Hematopoietic multipotent progenitor cell treated with erythropoietin and hydrocortisone succinate and interleukin-3 and kit ligand, for 4 days (in vitro differentiated cells): ENCODE measurements around the gene FBXW11.

Source experiments
- DNase-seq: peaks from one replicate; pipeline ENCODE4 v3.0.0-alpha.2; 2015

The FBXW11 gene

GRCh38 chr5:171839112-171839511, 167.3 kb downstream of the FBXW11 start:
- peak; percentile 37 for DNase-seq

DNA sequence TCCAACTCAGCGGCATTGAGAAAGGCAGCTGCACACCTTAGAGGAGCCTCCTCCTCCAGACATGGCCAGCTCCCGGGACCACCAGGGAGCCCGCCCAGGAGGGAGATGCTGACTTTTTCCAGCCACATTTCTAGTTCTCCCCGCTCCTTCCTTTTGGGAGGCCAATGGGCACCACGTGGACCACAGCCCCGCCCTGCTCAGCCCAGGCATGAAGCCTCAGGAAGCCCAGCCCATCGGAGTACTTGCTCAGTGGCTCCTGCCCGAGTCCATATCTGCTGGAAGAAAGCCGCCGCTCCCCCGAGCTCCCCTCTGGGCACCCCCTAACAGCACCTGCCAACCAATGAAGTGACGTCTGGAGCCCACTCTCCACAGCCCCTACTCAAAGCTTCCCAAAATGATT, 168.4 kb downstream of the FBXW11 start:
- no peak for DNase-seq

GRCh38 chr5:171837522-171837921, 168.9 kb downstream of the FBXW11 start:
- no peak for DNase-seq

GRCh38 chr5:171835066-171835465, 171.4 kb downstream of the FBXW11 start:
- no peak for DNase-seq

DNA sequence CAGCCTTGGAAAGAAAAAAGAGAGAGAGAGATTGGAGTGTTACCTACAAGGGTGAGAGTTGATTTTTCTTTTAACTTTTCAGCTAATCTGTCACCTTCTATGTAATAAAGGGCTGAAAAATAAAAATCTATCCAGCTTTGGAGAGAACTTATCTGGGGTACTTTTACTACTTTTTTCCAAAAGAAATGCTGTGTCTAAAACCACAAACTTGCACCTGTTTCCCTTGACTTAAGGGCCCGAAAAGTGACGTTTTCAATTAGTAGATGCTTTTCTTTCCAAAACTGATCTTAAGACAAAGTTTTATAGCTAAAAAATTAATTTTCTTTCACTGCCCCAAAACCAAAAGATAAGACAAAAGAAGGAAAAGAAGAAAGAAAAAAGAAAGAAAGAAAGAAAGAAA, 172.0 kb downstream of the FBXW11 start:
- DNase-seq: no peak

DNA sequence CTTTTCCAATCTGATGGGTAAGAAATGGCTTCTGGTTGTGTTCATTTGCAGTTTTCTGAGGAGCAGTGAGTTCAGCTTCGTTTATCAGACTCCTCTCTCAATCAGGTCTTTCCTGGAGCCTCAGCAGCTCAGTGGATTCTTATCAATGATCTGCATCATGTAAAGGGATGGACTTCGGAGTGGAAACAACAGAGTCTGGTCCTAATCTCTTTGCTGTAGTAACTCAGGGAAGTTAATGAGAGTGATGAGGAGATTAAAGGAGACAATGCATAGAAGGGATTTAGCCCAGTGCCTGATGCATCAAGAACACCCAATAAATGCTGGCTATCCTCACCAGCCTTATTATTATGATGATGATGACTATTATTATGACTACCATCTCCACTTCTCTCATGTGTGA, 173.7 kb downstream of the FBXW11 start:
- no peak for DNase-seq

- no peak for DNase-seq
These were observed 175.8 kb downstream of the FBXW11 start for GRCh38 chr5:171830686-171831085.

GRCh38 chr5:171827162-171827561, 179.3 kb downstream of the FBXW11 start:
- no peak for DNase-seq

- DNase-seq: no peak
These were observed 180.3 kb downstream of the FBXW11 start for GRCh38 chr5:171826132-171826531.

DNA sequence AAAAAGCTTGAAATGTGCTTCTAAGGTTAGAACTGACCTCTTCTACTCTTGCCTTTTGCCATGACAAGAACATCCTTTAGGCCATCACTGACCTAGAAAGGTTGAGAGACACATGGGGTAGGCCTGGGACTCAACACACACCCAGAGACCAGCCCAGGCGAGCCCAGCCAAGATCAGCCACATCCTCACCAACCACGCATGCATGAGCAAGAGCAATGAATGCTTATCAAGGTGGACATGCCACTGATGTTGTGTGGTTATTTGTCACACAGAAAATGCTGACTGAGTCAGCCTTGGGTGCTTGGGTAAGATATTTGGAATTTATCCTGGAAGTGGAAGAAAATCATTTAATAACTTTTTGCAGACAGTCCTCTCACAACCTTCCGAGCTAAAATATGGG, 181.4 kb downstream of the FBXW11 start:
- no peak for DNase-seq

DNA sequence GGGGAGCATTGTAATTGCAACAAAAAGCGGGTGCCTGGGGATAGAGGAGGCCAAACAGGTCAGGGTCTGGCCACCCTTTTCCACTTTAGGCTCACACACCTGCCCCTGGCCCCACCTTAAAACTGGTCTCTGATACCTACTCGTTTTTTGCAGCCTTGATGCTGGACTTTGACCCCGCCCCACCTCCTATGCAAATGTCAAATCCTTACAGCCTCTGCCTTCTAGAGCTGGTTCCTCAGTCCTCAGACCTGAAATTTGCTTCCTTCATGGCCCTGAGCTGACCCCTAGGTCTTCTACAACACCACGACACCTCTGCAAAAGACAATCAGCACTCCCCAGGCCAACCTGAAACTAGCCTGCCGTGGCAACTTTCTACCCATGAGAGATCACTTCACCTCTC, 183.2 kb downstream of the FBXW11 start:
- DNase-seq: no peak

DNA sequence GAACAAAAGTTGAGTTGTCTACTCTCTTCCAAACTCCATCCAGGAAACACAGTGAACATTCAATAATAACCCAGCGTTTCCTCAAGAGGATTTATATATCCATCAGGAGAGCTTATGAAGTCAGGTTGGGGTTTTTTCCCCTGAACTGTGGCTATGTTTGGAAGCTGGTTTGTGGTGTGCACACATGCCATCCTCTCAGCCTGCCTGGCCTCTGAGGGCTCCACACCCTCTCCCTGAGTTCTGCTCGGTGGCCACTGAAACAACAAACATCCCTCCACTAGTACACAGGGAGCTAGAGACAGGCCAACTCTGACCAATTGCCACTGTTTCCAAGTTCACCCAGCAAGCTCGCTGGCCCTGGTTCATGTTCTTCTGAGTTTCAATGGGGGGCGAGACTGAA, 185.2 kb downstream of the FBXW11 start:
- no peak for DNase-seq

- DNase-seq: no peak
These were observed 185.9 kb downstream of the FBXW11 start for GRCh38 chr5:171820561-171820960.

- DNase-seq: no peak
These were observed 189.8 kb downstream of the FBXW11 start for GRCh38 chr5:171816666-171817065.

- DNase-seq: no peak
These were observed 192.5 kb downstream of the FBXW11 start for GRCh38 chr5:171813813-171814490.

- DNase-seq: no peak
These were observed 193.2 kb downstream of the FBXW11 start for GRCh38 chr5:171813270-171813669.
